Measurements from ENCODE around the gene CACNB4.

CACNB4 gene

DNA sequence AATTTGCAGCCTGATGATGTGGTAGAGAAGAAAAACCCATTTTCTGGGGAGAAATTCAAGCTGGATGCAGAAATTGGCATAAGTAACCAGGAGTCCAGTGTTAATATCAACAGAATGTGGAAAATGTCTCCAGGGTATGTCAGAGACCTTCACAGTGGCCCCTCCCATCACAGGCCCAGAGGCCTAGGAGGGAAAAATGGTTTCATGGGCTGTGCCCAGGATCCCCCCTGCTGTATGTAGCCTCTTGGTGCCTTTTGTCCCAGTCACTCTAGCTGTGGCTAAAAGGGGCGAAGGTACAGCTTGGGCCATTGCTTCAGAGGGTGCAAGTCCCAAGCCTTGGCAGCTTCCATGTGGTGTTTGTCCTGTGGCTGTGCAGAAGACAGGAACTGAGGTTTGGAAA lies 40.2 kb downstream of the CACNB4 start:
- DNase-seq, result no peak
- intact Hi-C loops (cut with DNase I), result no loop called here

DNA sequence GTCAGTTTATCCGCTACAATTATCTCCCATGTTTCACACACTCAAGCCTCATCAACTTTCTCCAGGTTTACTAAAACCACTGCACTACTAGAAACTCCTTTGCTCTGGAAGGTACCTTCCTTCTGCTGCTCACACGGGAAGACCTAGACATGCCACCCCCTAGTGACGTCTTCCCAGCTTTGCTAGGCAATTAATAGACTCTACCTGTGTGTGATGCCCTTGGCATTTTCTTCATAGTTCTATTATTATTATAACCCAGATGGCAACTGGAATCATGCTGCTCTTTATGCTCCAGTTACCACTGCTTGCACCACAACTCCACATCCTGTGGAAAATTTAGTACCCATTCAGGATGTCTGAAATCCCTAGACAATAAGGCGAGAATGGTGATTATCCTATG lies 42.4 kb downstream of the CACNB4 start:
- intact Hi-C loops (cut with DNase I), result no loop called here
- DNase-seq, result no peak

DNA sequence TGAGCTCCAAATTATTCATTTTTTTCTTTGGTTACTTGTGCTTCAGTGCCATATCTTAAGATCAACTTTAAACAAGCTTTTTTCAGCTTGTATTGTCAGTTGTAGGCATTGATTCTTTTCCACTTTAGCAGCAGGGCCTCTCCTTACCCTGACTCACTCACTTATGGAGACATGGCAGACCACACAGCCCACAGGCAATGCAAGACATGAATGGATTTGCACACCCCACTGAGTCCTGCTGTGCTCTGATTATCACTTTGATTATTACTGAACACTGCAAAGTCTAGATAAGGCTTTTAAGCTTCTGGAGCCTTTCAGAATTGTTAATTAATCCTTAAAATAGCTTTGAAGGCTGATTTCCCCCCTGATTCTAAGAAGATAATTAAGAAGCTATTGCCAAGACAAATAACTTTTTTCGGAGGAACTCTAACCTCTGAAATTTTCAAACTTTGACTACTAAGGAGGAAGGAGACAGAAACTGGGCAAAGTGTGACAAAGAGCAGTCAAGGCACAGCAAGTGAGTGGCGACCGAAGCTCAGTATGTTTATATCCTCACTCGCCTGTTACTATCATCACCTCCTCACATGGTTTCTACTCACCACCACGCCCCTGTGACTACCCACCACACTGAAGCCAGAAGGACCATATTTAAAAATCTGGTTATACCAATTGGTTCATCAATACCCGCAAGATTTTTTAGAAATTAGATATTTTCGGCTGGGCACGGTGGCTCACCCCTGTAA lies 43.3 kb downstream of the CACNB4 start:
- DNase-seq, result no peak
- intact Hi-C loops (cut with DNase I), result no loop called here

- DNase-seq, result no peak
- intact Hi-C loops (cut with DNase I), result no loop called here
These were observed 44.3 kb downstream of the CACNB4 start for GRCh38 chr2:152054593-152054992.

DNA sequence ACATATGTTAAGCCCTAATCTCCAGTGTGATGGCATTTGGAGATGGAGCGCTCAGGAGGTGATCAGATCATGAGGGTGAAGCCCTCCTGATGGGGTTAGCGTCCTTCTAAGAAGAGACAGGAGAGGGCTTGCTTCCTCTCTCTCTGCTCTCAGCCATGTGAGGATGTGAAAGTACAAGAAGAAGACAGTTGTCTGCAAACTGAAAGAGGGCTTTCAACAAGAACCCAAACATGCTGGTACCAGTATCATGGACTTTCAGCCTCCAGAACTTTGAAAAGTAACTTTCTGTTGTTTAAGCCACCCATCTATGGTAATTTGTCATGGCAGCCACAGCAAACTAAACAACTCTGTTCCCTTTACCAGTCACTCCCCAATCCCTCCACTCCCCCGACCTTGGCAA lies 47.4 kb downstream of the CACNB4 start:
- no peak for DNase-seq
- intact Hi-C loops (cut with DNase I), result no loop called here

GRCh38 chr2:152050915-152051314 lies 47.9 kb downstream of the CACNB4 start:
- intact Hi-C loops (cut with DNase I), result no loop called here
- no peak for DNase-seq

DNA sequence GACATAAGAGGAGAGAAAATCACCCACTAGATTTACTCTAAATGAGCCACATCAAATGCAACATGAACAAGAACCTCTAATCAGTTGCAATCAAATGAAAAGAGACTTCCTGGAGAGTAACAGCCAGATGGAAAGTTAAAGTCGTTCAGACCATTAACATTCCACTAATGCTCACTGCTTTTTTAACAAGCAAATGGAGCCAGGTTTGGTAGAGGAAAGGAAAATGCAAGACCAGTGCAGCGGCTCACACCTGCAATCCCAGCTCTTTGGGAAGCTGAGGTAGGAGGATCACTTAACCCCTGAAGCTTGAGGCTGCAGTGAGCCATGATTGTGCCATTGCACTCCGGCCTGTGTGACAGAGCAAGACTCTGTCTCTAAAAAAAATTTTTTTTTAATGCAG lies 48.5 kb downstream of the CACNB4 start:
- intact Hi-C loops (cut with DNase I), result no loop called here
- DNase-seq, result no peak

DNA sequence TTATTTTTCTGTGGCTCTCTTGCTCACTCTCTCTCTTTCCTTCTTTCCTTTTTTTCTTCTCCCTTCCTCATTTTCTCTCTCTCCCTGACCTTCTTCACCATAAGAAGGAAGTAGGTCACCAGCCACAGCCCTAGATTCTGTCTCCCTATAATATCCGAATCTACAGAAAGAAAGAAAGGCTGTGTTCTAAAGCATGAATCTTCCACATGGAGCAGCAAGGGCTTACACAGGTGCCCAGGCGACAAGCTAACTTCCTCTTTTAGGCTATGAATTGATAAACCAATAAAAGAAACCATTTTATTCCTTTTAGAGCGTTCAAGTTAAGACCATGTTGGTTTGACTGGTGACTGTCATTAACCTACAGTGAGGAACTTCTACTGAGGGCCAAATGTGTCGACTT lies 49.3 kb downstream of the CACNB4 start:
- no peak for DNase-seq
- intact Hi-C loops (cut with DNase I), result no loop called here

GRCh38 chr2:152047824-152048471 lies 50.9 kb downstream of the CACNB4 start:
- intact Hi-C loops (cut with DNase I), result no loop called here
- no peak for DNase-seq

DNA sequence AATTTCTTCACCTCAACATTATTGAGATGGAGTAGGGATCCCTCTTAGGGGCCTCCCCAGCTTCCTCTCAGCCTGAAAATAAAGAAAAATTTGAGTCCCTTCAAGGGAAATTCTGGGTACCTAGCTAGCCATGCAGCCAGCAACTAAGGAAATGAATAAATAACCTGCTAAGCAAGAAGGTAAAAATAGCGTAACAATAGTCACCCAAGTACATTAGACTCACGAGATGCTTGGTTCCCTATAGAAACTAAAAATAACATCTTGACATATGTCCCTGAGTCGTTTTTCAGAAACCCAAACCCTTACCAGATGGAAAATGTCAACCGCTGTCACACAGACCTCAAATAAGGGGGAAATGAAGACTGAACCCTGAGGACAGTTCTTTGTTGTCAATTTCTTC lies 51.9 kb downstream of the CACNB4 start:
- no peak for DNase-seq
- intact Hi-C loops (cut with DNase I), result no loop called here

DNA sequence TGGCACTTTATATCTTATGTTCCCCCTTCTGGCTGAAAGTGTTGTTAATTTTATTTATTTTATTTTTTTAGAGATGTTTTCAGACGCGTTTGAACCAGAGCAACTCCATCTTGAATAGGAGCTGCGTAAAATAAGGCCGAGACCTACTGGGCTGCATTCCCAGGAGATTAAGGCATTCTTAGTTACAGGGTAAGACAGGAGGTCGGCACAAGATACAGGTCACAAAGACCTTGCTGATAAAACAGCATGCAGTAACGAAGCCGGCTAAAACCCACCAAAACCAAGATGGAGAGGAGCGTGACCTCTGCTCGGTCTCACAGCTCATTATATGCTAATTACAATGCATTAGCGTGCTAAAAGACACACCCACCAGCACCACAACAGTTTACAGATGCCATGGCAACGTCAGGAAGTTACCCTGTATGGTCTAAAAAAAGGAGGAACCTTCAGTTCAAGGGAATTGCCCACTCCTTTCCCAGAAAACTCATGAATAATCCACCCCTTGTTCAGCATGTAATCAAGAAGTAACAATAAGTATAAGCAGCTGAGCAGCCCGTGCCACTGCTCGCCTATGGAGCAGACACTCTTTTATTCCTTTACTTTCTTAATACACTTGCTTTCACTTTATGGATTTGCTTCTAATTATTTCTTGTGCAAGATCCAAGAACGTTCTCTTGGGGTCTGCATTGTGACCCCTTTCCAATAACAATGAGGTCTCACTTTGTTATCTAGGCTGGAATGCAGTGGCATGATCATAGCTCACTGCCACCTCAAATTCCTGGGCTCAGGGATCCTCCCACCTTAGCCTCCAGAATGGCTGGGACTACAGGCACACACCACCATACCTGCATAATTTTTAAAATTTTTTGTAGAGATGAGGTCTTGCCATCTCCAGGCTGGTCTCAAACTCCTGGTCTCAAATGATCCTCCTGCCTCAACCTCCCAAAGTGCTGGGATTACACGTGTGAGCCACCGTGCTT lies 55.9 kb downstream of the CACNB4 start:
- no peak for DNase-seq
- intact Hi-C loops (cut with DNase I), result no loop called here

- DNase-seq, result peak in 1 of 10 donors; percentile 61
- intact Hi-C loops (cut with DNase I), result loop anchor here (10.0 kb wide), 3 partner anchors 56 to 696 kb away; partner anchors contain the start of gene CACNB4
These were observed 60.3 kb downstream of the CACNB4 start for GRCh38 chr2:152038441-152038958.

DNA sequence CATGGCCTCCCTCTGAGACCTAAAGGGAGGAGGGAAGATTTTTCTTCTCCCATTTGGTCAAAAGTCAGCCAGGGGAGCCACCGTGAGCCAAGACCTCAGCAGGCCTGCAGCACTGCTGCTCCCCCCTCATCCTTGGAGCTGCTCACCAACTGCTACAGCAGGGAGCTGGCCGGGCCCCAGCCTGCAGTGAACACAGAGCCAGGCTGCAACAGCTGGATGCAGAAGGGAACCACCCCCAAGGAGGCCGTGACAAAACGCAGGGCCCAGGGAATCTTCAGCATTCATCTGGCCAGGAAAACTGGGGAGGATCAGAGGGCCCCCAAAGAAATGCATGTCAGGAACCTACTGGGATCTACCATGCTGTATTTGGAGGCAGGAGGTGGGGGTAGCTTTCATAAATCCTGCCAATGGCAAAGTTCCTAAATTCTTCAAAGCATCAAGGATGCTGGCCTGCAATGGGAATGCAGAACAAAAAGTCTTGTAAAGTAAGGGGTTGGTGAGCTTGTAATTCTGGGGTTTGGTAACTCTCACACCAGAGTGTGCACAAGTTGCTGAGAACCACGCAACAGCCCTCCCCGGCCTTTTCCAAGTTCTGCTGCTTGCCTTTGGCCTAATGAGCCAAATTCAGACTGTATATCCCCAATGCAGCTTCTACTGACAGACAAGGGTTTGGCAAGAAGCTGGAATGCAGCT lies 61.0 kb downstream of the CACNB4 start:
- peak in 9 of 10 donors; percentile 21 to 91 (median 53) for DNase-seq
- intact Hi-C loops (cut with DNase I), result loop anchor here (1.0 to 10.0 kb wide), 5 partner anchors 57 to 1481 kb away; partner anchors contain the start of genes CACNB4 and STAM2

- intact Hi-C loops (cut with DNase I), result loop anchor here (1.0 to 10.0 kb wide), 5 partner anchors 58 to 1482 kb away; partner anchors contain the start of genes CACNB4 and STAM2
- DNase-seq, result peak; percentile 29 to 94 (median 74)
These were observed 62.0 kb downstream of the CACNB4 start for GRCh38 chr2:152036611-152037469.

DNA sequence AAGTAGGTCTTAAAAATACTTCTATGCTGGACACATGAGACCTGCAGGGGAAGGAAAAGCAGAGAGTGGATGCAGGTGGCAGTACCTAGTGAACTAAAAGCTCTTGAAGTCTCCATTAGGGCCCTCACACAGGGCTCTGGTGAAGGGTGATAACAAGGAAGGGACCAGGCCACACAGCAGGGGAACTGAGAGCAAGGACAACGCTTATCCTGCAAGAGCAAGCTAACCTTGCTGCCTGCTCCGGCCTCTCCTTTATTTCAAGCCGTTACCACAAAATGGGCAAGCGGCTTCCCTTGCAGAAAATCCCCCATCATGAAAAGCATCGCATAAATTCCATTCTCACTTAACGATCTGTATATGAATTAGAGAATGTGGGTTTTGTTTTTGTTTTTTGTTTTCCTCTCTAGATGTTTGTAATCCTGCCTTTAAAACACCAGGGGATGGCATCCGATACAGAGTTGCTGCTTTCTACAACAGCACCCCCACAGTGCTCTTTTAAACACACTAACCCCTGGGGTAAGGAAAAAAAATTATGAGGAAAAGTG lies 64.5 kb downstream of the CACNB4 start:
- DNase-seq, result no peak
- intact Hi-C loops (cut with DNase I), result loop anchor here (10.0 kb wide), 3 partner anchors 60 to 700 kb away; partner anchors contain the start of gene CACNB4

DNA sequence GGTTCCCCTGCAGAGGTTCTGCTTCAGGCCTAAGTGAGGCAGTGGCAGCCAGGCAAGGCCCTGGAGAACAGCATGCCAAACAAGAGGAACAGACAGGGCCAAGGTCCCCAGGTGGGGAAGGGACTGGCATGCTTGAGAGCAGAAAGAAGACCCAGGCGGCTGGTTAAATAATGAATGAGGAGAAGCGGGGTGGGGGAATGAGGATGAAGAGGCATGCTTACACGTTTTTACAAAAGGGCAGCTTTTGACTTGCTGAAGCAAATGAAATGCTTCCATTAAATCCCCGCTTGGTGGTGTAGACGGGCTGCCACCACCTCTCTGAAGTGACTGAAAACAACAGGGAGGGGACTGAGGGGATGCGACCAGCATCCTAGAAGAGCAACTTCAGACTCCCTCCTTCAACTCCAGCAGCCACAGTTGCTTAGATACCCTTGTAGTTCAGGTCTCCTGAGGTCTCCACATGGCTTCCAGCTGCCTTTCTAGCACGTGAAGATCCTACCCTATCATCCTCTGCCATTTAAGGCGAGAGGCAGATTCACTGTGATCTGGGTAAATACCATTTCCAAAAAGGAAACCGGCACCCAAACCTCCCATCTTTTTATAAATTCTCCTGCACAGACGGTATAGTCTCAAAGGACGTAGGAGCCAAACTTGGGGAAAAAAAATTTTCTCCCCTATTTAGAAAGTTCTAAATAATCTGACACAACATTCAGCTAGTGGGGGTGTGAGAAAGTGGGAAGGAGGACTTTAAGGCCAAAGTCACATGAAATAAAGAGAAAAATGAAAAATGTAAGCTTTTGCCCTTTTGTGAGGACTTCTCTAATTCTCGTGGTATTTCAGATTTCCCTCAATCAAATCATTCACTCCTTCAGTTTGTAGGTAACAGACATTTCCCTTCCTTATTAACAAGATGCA lies 65.6 kb downstream of the CACNB4 start:
- intact Hi-C loops (cut with DNase I), result loop anchor here (10.0 kb wide), 3 partner anchors 62 to 702 kb away; partner anchors contain the start of gene CACNB4
- DNase-seq, result no peak

- intact Hi-C loops (cut with DNase I), result loop anchor here (10.0 kb wide), 3 partner anchors 63 to 703 kb away; partner anchors contain the start of gene CACNB4
- no peak for DNase-seq
These were observed 67.0 kb downstream of the CACNB4 start for GRCh38 chr2:152031747-152032306.
